ENCODE data around the gene GAMT. TPM values are rescaled to one million over a fixed set of nuclear protein-coding genes. Genes with fewer than 3 reads are reported as not detected.

Gene GAMT
- total and polyA plus RNA-seq, 2 of the 13 experiments (the other 11 are each of a cell fraction or from before 2014, with no cell fraction given), result 115 to 124 TPM

DNA sequence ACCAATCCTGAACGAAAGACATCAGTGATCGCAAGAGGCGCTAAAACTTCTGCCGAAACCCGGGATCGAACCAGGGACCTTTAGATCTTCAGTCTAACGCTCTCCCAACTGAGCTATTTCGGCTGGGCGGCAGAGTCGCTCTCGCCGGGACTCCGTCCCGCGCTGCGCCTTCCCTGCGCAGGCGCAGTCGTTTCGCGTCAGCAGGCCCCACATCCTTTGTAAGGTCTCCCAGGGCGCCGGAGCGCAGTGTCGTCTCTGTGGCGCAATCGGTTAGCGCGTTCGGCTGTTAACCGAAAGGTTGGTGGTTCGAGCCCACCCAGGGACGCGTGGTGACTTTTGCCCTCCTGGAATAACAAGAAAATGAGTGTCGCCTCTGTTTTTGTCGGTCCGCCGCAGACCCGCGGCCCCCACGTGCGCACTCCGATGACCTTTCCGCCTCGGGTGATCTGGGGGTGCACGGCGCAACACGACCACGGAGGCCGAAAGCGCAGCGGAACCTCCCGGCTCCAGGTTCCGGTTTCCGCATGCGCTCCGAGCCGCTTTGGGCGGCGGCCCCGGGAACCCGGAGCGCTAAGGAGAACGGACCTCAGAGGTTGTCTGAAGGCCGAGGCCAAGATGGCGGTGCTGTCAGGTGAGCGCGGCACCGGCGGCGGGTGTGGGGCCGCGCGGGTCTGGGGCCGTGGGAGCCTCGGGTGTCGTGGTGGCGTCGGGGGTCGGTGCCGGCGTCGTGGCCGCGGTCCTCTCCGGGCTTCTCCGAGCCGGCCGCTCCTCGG is 17.8 kb downstream of the GAMT start, which contains the start of gene NDUFS7 (continued):
- TF ChIP-seq ZFP36L1 (CRISPR knock-in tag; IDR thresholded peaks at IDR 0.05), result peak; percentile 96
- TF ChIP-seq HDAC6 (IDR thresholded peaks at IDR 0.05; ENCODE audit: low read depth, low read length), result no peak
- TF ChIP-seq, protein P1, sequence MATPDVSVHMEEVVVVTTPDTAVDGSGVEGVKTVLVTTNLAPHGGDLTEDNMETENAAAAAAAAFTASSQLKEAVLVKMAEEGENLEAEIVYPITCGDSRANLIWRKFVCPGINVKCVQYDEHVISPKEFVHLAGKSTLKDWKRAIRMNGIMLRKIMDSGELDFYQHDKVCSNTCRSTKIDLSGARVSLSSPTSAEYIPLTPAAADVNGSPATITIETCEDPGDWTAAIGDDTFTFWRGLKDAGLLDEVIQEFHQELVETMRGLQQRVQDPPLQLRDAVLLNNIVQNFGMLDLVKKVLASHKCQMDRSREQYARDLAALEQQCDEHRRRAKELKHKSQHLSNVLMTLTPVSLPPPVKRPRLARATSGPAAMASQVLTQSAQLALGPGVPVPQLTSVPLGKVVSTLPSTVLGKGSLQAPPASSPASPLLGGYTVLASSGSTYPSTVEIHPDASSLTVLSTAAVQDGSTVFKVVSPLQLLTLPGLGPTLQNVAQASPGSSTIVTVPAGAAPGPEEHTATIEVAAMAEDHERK (CRISPR knock-in tag; IDR thresholded peaks at IDR 0.05; ENCODE audit: low read depth), result peak; percentile 70
- TF ChIP-seq JUND (CRISPR knock-in tag; IDR thresholded peaks at IDR 0.05), result peak; percentile 52; the same call in 1 of the 2 replicates
- TF ChIP-seq ZFP37 (CRISPR knock-in tag; IDR thresholded peaks at IDR 0.05; ENCODE audit: borderline replicate concordance), result 0 out of 2 replicates have a peak, but pooled peaks have one; percentile 76
- peak; percentile 96 for TF ChIP-seq MEF2D (CRISPR knock-in tag; IDR thresholded peaks at IDR 0.05)
- TF ChIP-seq ZBTB20 (CRISPR knock-in tag; IDR thresholded peaks at IDR 0.05; ENCODE audit: borderline replicate concordance, low read depth), result peak; percentile 93
- TF ChIP-seq WIZ (CRISPR knock-in tag; IDR thresholded peaks at IDR 0.05), result peak; percentile 85
- TF ChIP-seq KMT2B (CRISPR knock-in tag; IDR thresholded peaks at IDR 0.05), result peak; percentile 93
- TF ChIP-seq, protein P2, sequence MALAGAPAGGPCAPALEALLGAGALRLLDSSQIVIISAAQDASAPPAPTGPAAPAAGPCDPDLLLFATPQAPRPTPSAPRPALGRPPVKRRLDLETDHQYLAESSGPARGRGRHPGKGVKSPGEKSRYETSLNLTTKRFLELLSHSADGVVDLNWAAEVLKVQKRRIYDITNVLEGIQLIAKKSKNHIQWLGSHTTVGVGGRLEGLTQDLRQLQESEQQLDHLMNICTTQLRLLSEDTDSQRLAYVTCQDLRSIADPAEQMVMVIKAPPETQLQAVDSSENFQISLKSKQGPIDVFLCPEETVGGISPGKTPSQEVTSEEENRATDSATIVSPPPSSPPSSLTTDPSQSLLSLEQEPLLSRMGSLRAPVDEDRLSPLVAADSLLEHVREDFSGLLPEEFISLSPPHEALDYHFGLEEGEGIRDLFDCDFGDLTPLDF (CRISPR knock-in tag; IDR thresholded peaks at IDR 0.05), result no peak; the same call in none of the 2 replicates
- TF ChIP-seq, protein P3, sequence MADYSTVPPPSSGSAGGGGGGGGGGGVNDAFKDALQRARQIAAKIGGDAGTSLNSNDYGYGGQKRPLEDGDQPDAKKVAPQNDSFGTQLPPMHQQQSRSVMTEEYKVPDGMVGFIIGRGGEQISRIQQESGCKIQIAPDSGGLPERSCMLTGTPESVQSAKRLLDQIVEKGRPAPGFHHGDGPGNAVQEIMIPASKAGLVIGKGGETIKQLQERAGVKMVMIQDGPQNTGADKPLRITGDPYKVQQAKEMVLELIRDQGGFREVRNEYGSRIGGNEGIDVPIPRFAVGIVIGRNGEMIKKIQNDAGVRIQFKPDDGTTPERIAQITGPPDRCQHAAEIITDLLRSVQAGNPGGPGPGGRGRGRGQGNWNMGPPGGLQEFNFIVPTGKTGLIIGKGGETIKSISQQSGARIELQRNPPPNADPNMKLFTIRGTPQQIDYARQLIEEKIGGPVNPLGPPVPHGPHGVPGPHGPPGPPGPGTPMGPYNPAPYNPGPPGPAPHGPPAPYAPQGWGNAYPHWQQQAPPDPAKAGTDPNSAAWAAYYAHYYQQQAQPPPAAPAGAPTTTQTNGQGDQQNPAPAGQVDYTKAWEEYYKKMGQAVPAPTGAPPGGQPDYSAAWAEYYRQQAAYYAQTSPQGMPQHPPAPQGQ (CRISPR knock-in tag; IDR thresholded peaks at IDR 0.05; ENCODE audit: borderline replicate concordance), result 0 out of 2 replicates have a peak, but pooled peaks have one; percentile 23
- peak; percentile 98 for TF ChIP-seq ZNF589 (CRISPR knock-in tag; conservative IDR thresholded peaks at IDR 0.05)
- peak; percentile 94; the same call in 1 of the 2 replicates for TF ChIP-seq ZNF33A (CRISPR knock-in tag; IDR thresholded peaks at IDR 0.05; ENCODE audit: borderline replicate concordance)
- peak; percentile 37; the same call in 1 of the 2 replicates for TF ChIP-seq POLR2AphosphoS5 (IDR thresholded peaks at IDR 0.05; ENCODE audit: low read depth, low read length)

Measured in HepG2 (cell line).